Measurements from ENCODE around the gene SPNS3. TPM values are rescaled to one million over a fixed set of nuclear protein-coding genes. Genes with fewer than 3 reads are reported as not detected.
A peak's percentile ranks its signal among the peaks of the same experiment; 100 is the strongest.

The SPNS3 gene
- total and polyA plus RNA-seq, 7 donors, result 1.6 TPM; not detected in 6

GRCh38 chr17:4522661-4523060, 88.9 kb downstream of the SPNS3 start:
- Histone ChIP-seq H3K27ac (peak overlapping the region in 3 of 4 donors; percentile 29 to 76 (median 53)), H3K4me1 (peaks cover 0 to 12% (median 7%) of the 10 kb centered on the region in 4 donors)
- WGBS, 2 donors, result 88 to 89% methylated on average over 6 of the region's 6 CpGs

GRCh38 chr17:4523946-4524345, 90.2 kb downstream of the SPNS3 start:
- TF ChIP-seq CTCF (IDR thresholded peaks at IDR 0.05) (no peak), POLR2A (IDR thresholded peaks at IDR 0.05) (no peak), POLR2AphosphoS5 (IDR thresholded peaks at IDR 0.05) (no peak), EP300 (IDR thresholded peaks at IDR 0.05) (no peak)
- Histone ChIP-seq H3K4me3 (no peak overlapping the region), H3K27me3 (no peaks in the 10 kb centered on the region), H3K36me3 (no peaks in the 10 kb centered on the region), H3K4me1 (peaks cover 0 to 12% (median 7%) of the 10 kb centered on the region in 4 donors), H3K27ac (no peak overlapping the region), H3K9me3 (no peaks in the 10 kb centered on the region)
- intact Hi-C loops (cut with DNase I), result no loop called here
- WGBS, 2 donors, result 82 to 96% methylated on average over 8 of the region's 8 CpGs
- DNase-seq, result no peak

More at GRCh38 chr17:4522661-4523060, 88.9 kb downstream of the SPNS3 start:
- no peak for TF ChIP-seq EP300 (IDR thresholded peaks at IDR 0.05)
- intact Hi-C loops (cut with DNase I), result no loop called here
- Histone ChIP-seq H3K9me3 (no peaks in the 10 kb centered on the region), H3K36me3 (no peaks in the 10 kb centered on the region), H3K4me3 (no peak overlapping the region), H3K27me3 (no peaks in the 10 kb centered on the region)
- DNase-seq, result no peak

GRCh38 chr17:4525691-4526397, 92.1 kb downstream of the SPNS3 start:
- TF ChIP-seq EP300 (IDR thresholded peaks at IDR 0.05) (no peak), POLR2AphosphoS5 (IDR thresholded peaks at IDR 0.05) (no peak), POLR2A (IDR thresholded peaks at IDR 0.05) (no peak)
- Histone ChIP-seq H3K27ac (no peak overlapping the region), H3K36me3 (no peaks in the 10 kb centered on the region), H3K4me1 (peaks cover 0 to 9% (median 4%) of the 10 kb centered on the region in 4 donors), H3K27me3 (no peaks in the 10 kb centered on the region), H3K4me3 (no peak overlapping the region), H3K9me3 (no peaks in the 10 kb centered on the region)
- DNase-seq, result no peak
- 87 to 89% methylated on average over 11 of the region's 11 CpGs for WGBS, 2 donors
- intact Hi-C loops (cut with DNase I), result no loop called here

- Histone ChIP-seq H3K4me1 (no peaks in the 10 kb centered on the region), H3K9me3 (no peaks in the 10 kb centered on the region), H3K27me3 (no peaks in the 10 kb centered on the region), H3K4me3 (no peak overlapping the region), H3K27ac (no peak overlapping the region), H3K36me3 (no peaks in the 10 kb centered on the region)
- WGBS, 2 donors, result 79% methylated on average over 1 of the region's 1 CpG
- no peak for DNase-seq
- TF ChIP-seq POLR2AphosphoS5 (IDR thresholded peaks at IDR 0.05), result no peak
- TF ChIP-seq POLR2A (IDR thresholded peaks at IDR 0.05), result no peak
- TF ChIP-seq CTCF (IDR thresholded peaks at IDR 0.05), result no peak
- no peak for TF ChIP-seq EP300 (IDR thresholded peaks at IDR 0.05)
- intact Hi-C loops (cut with DNase I), result no loop called here
These were observed 93.4 kb downstream of the SPNS3 start for GRCh38 chr17:4527134-4527533.

- intact Hi-C loops (cut with DNase I), result no loop called here
- WGBS, 2 donors, result 69 to 76% methylated on average over 12 of the region's 12 CpGs
- no peaks in the 10 kb centered on the region for H3K9me3 ChIP-seq
- TF ChIP-seq POLR2AphosphoS5 (IDR thresholded peaks at IDR 0.05) (no peak), POLR2A (IDR thresholded peaks at IDR 0.05) (no peak), EP300 (IDR thresholded peaks at IDR 0.05) (no peak), CTCF (IDR thresholded peaks at IDR 0.05) (no peak)
- H3K27ac ChIP-seq, result no peak overlapping the region
- H3K36me3 ChIP-seq, result no peaks in the 10 kb centered on the region
- H3K27me3 ChIP-seq, result no peaks in the 10 kb centered on the region
- no peak for DNase-seq
- no peaks in the 10 kb centered on the region for H3K4me1 ChIP-seq
- no peak overlapping the region for H3K4me3 ChIP-seq
These were observed 93.9 kb downstream of the SPNS3 start for GRCh38 chr17:4527566-4528125.
